SK-N-SH (cell line): ENCODE results near the gene SLC9A8. TPM values are rescaled to one million over a fixed set of nuclear protein-coding genes. Genes with fewer than 3 reads are reported as not detected.

Experiments
- CTCF ChIA-PET: fragments of 300-600, 350-600 bp; formaldehyde crosslinking; extraction: SDS; loops from one replicate; lab custom pipeline; 2021; lab: Yijun Ruan, JAX
- POLR2A ChIA-PET: fragments of 350-600 bp; sonication (Branson Sonifier 250); formaldehyde crosslinking; extraction: SDS; loops from one replicate; lab custom pipeline; 2020; ENCODE audit warnings: antibody characterized with exemption, inconsistent platforms; lab: Yijun Ruan, JAX
- DNase-seq: peaks from one replicate; pipeline ENCODE4 v3.0.0; 2012
- H2AFZ ChIP-seq: fragments of 200-600 bp; sonication (generic); 2 replicates; pipeline ENCODE4 v1.8.1; 2016; ENCODE audit warnings: antibody characterized with exemption, mild to moderate bottlenecking, low read depth
- H3F3A ChIP-seq: fragments of 200-600 bp; sonication (generic); replicated peaks from 2 replicates; pipeline ENCODE3; 2016; ENCODE audit warnings: antibody characterized with exemption, mild to moderate bottlenecking; ENCODE audit not compliant: insufficient read depth
- H3K27ac ChIP-seq, 2 experiments: fragments of 200-500 bp in 1 of 2; fragments of 200-600 bp in 1 of 2; sonication (Bioruptor generic) in 1 of 2; sonication (generic), shearing (Covaris generic) in 1 of 2; 2 replicates each; pipeline versions ENCODE4 v1.5.1 to v1.6.1; 2014 to 2016; ENCODE audit warnings: low read depth in 2 of 2, inconsistent platforms in 1 of 2, low read length in 1 of 2, mild to moderate bottlenecking in 1 of 2, mixed read lengths in 1 of 2
- H3K27me3 ChIP-seq: fragments of 200-600 bp; sonication (generic), shearing (Covaris generic); 2 replicates; pipeline ENCODE4 v1.6.1; 2016; ENCODE audit warnings: mixed run types; ENCODE audit not compliant: insufficient read depth
- H3K36me3 ChIP-seq, 2 experiments: fragments of 200-500 bp in 1 of 2; fragments of 200-600 bp in 1 of 2; sonication (Bioruptor generic) in 1 of 2; sonication (generic) in 1 of 2; replicated peaks in 1 of 2; 2 replicates each; pipeline versions ENCODE3 to v1.5.1; 2014 to 2016; ENCODE audit warnings: low read length in 1 of 2, mild to moderate bottlenecking in 1 of 2; ENCODE audit not compliant: insufficient read depth in 2 of 2, control insufficient read depth in 1 of 2
- H3K4me1 ChIP-seq, 2 experiments: fragments of 200-500 bp in 1 of 2; fragments of 200-600 bp in 1 of 2; sonication (Bioruptor generic) in 1 of 2; sonication (generic), shearing (Covaris generic) in 1 of 2; 2 replicates each; pipeline versions ENCODE4 v1.5.1 to v1.6.1; 2014 to 2016; ENCODE audit warnings: low read depth in 1 of 2, low read length in 1 of 2, mixed run types in 1 of 2; ENCODE audit not compliant: insufficient read depth in 2 of 2, control insufficient read depth in 1 of 2
- H3K4me2 ChIP-seq: fragments of 200-600 bp; sonication (generic), shearing (Covaris generic); 2 replicates; pipeline ENCODE4 v1.6.1; 2017; ENCODE audit warnings: mixed run types
- H3K4me3 ChIP-seq, 2 experiments: fragments of 200-500 bp in 1 of 2; fragments of 200-600 bp in 1 of 2; sonication (Bioruptor generic) in 1 of 2; sonication (generic), shearing (Covaris generic) in 1 of 2; 2 replicates each; pipeline versions ENCODE4 v1.5.1 to v1.8.1; 2014 to 2016; ENCODE audit warnings: low read depth in 2 of 2, inconsistent platforms in 1 of 2, low read length in 1 of 2, mild to moderate bottlenecking in 1 of 2, mixed read lengths in 1 of 2, moderate library complexity in 1 of 2
- H3K79me2 ChIP-seq: fragments of 200-600 bp; sonication (generic); 2 replicates; pipeline ENCODE4 v1.8.1; 2017; ENCODE audit warnings: mild to moderate bottlenecking; ENCODE audit not compliant: insufficient read depth
- H3K9ac ChIP-seq: fragments of 200-600 bp; sonication (generic); 2 replicates; pipeline ENCODE4 v1.6.1; 2017; ENCODE audit warnings: mixed run types
- H3K9me2 ChIP-seq: fragments of 200-600 bp; sonication (generic); 2 replicates; pipeline ENCODE4 v1.6.1; 2017; ENCODE audit warnings: mixed run types
- H3K9me3 ChIP-seq: fragments of 200-600 bp; sonication (generic); 2 replicates; pipeline ENCODE4 v1.6.1; 2017; ENCODE audit warnings: mixed run types, mild to moderate bottlenecking, moderate library complexity
- H4K20me1 ChIP-seq: fragments of 200-600 bp; sonication (generic); 2 replicates; pipeline ENCODE4 v1.6.1; 2017; ENCODE audit warnings: mild to moderate bottlenecking, mixed run types; ENCODE audit not compliant: insufficient read depth
- CTCF ChIP-seq: fragments of 200-600 bp; sonication (generic); IDR thresholded peaks from 2 replicates; pipeline ENCODE4 v1.6.1; 2017; ENCODE audit warnings: antibody characterized with exemption, mild to moderate bottlenecking, moderate library complexity
- EZH2phosphoT487 ChIP-seq: fragments of 200-600 bp; sonication (generic); IDR thresholded peaks from 2 replicates; pipeline ENCODE4 v1.6.1; 2017; ENCODE audit warnings: low read depth, mixed run types, mild to moderate bottlenecking, antibody characterized with exemption, moderate library complexity, borderline replicate concordance
- FOSL2 ChIP-seq: IDR thresholded peaks from 2 replicates; pipeline ENCODE4 v1.4.0; 2012; ENCODE audit warnings: low read depth, mild to moderate bottlenecking, moderate library complexity, borderline replicate concordance
- FOXJ3 ChIP-seq: sonication (generic); formaldehyde crosslinking; IDR thresholded peaks from 2 replicates; pipeline ENCODE4 v1.5.1; 2020; ENCODE audit warnings: mild to moderate bottlenecking, missing genetic modification reagents
- MEF2A ChIP-seq: IDR thresholded peaks from 2 replicates; pipeline ENCODE4 v1.4.0; 2012; ENCODE audit warnings: low read depth, borderline replicate concordance
- RAD21 ChIP-seq: IDR thresholded peaks from 2 replicates; pipeline ENCODE4 v1.6.1; 2012; ENCODE audit warnings: mild to moderate bottlenecking, low read length
- RFX5 ChIP-seq: IDR thresholded peaks from 2 replicates; pipeline ENCODE4 v1.6.1; 2012; ENCODE audit warnings: mild to moderate bottlenecking, improper control_type of control experiment, low read length
- TEAD4 ChIP-seq: IDR thresholded peaks from 2 replicates; pipeline ENCODE4 v1.4.0; 2012; ENCODE audit warnings: mild to moderate bottlenecking, borderline replicate concordance; ENCODE audit not compliant: insufficient read depth
- ZBTB33 ChIP-seq: IDR thresholded peaks from 2 replicates; pipeline ENCODE4 v1.4.0; 2012; ENCODE audit warnings: low read depth, borderline replicate concordance
- WGBS: methylation state at CpG from one replicate; pipeline ENCODE4 v1.1.6; 2017; ENCODE audit warnings: low lambda C conversion rate; 5-methylcytosine and 5-hydroxymethylcytosine counted together
- polyA plus RNA-seq, 3 experiments: library from polyadenylated mRNA; depleted of rRNA; stranded (reverse); fragments of >200 nt; gene quantifications; 2 replicates each; pipeline ENCODE4 v1.2.3, GENCODE V29; 2012
- TF ChIP-seq, protein P1 (sequence below): IDR thresholded peaks from 2 replicates; pipeline ENCODE4; 2012
- TF ChIP-seq, protein P2 (sequence below): IDR thresholded peaks from 2 replicates; pipeline ENCODE4 v1.4.0; 2012; ENCODE audit warnings: low read depth, borderline replicate concordance
- TF ChIP-seq, protein P3 (sequence below): fragments of 150-350 bp; IDR thresholded peaks from 2 replicates; pipeline ENCODE4 v1.6.1; 2016; ENCODE audit warnings: mild to moderate bottlenecking, low read depth, low read length
- TF ChIP-seq, protein P4 (sequence below): IDR thresholded peaks from 2 replicates; pipeline ENCODE4 v1.6.1; 2012; ENCODE audit warnings: mild to moderate bottlenecking, low read depth, low read length, moderate library complexity
- TF ChIP-seq, protein P5 (sequence below): fragments of 150-350 bp; IDR thresholded peaks from 2 replicates; pipeline ENCODE4 v1.6.1; 2017; ENCODE audit warnings: antibody characterized with exemption, low read length, low read depth, borderline replicate concordance

The SLC9A8 gene
- polyA plus RNA-seq, 1 of the 3 experiments (the other 2 are of a cell fraction), result 3.4 TPM

DNA sequence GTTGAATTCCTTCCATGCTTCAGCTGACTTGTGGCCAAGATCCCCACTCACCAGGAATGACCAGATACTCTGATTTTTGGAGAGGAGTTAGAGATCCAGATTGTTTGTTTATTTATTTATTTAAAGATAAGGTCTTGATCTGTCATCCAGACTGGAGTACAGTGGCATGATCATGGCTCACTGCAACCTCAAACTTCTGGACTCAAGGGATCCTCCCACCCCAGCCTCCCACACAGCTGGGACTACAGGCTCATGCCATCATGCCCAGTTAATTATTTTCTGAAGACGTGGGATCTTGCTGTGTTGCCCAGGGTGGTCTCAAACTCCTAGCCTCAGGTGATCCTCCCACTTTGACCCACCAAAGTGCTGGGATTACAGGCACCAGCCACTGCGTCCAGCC is 106.8 kb downstream of the SLC9A8 start:
- Histone ChIP-seq H2AFZ (no peak overlapping the region), H3F3A (peaks cover 9% of the 10 kb centered on the region), H3K4me1 (peaks cover 0 to 7% of the 10 kb centered on the region in 2 experiments; a peak in 1 of 4 replicates), H4K20me1 (peaks cover 4% of the 10 kb centered on the region), H3K4me3 (no peak overlapping the region), H3K27ac (no peak overlapping the region), H3K27me3 (no peaks in the 10 kb centered on the region), H3K36me3 (no peaks in the 10 kb centered on the region), H3K4me2 (no peak overlapping the region), H3K9me2 (no peaks in the 10 kb centered on the region), H3K9ac (no peak overlapping the region), H3K9me3 (no peaks in the 10 kb centered on the region), H3K79me2 (peaks cover 9% of the 10 kb centered on the region)
- ChIA-PET POLR2A (no interaction called here), CTCF (interaction anchor here (0.6 to 1.2 kb wide), 2 partner anchors 152 to 286 kb away, joined by 3 read pairs; no protein-coding TSS in a partner anchor)
- WGBS, result 72% methylated on average over 2 of the region's 2 CpGs
- DNase-seq, result no peak
- no peak for TF ChIP-seq EZH2phosphoT487
- no peak for TF ChIP-seq TEAD4
- TF ChIP-seq, protein P1, sequence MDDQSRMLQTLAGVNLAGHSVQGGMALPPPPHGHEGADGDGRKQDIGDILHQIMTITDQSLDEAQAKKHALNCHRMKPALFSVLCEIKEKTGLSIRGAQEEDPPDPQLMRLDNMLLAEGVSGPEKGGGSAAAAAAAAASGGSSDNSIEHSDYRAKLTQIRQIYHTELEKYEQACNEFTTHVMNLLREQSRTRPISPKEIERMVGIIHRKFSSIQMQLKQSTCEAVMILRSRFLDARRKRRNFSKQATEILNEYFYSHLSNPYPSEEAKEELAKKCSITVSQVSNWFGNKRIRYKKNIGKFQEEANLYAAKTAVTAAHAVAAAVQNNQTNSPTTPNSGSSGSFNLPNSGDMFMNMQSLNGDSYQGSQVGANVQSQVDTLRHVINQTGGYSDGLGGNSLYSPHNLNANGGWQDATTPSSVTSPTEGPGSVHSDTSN, result no peak

DNA sequence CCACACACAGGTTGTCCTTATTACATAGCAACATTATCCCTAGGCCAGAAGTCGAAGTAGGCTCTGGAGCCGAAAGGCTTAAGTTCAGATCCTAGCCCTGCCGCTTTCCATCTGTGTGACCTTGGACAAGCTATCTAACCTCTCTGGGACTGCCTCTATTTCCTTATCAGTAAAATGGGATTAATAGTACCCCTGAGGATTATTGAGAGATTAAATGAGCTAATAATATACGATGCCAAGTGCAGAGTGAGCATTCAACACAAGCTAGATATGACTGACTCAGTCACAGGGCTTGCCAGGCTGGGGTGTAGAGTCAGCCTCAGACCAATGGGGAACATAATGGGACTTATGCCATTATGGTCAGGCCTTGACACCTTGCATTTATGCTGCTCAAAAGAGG is 111.6 kb downstream of the SLC9A8 start:
- Histone ChIP-seq H3K9me2 (no peaks in the 10 kb centered on the region), H4K20me1 (no peaks in the 10 kb centered on the region), H3K27me3 (no peaks in the 10 kb centered on the region), H3K27ac (no peak overlapping the region), H3K79me2 (no peaks in the 10 kb centered on the region), H3K4me2 (no peak overlapping the region), H3K4me1 (no peaks in the 10 kb centered on the region), H3K4me3 (no peak overlapping the region), H3F3A (peaks cover 12% of the 10 kb centered on the region), H3K9ac (no peak overlapping the region), H3K36me3 (no peaks in the 10 kb centered on the region), H2AFZ (no peak overlapping the region), H3K9me3 (no peaks in the 10 kb centered on the region)
- CTCF ChIA-PET, result no interaction called here
- no peak for DNase-seq
- POLR2A ChIA-PET, result no interaction called here
- 88% methylated on average over 4 of the region's 4 CpGs for WGBS
- no peak for TF ChIP-seq MEF2A
- TF ChIP-seq, protein P2, sequence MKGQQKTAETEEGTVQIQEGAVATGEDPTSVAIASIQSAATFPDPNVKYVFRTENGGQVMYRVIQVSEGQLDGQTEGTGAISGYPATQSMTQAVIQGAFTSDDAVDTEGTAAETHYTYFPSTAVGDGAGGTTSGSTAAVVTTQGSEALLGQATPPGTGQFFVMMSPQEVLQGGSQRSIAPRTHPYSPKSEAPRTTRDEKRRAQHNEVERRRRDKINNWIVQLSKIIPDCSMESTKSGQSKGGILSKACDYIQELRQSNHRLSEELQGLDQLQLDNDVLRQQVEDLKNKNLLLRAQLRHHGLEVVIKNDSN, result no peak
- no peak for TF ChIP-seq CTCF
- no peak for TF ChIP-seq TEAD4
- TF ChIP-seq FOXJ3, result no peak
- TF ChIP-seq FOSL2, result no peak
- TF ChIP-seq RAD21, result no peak
- TF ChIP-seq, protein P3, sequence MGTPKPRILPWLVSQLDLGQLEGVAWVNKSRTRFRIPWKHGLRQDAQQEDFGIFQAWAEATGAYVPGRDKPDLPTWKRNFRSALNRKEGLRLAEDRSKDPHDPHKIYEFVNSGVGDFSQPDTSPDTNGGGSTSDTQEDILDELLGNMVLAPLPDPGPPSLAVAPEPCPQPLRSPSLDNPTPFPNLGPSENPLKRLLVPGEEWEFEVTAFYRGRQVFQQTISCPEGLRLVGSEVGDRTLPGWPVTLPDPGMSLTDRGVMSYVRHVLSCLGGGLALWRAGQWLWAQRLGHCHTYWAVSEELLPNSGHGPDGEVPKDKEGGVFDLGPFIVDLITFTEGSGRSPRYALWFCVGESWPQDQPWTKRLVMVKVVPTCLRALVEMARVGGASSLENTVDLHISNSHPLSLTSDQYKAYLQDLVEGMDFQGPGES, result no peak
- no peak for TF ChIP-seq ZBTB33
- no peak for TF ChIP-seq RFX5
- TF ChIP-seq, protein P4, sequence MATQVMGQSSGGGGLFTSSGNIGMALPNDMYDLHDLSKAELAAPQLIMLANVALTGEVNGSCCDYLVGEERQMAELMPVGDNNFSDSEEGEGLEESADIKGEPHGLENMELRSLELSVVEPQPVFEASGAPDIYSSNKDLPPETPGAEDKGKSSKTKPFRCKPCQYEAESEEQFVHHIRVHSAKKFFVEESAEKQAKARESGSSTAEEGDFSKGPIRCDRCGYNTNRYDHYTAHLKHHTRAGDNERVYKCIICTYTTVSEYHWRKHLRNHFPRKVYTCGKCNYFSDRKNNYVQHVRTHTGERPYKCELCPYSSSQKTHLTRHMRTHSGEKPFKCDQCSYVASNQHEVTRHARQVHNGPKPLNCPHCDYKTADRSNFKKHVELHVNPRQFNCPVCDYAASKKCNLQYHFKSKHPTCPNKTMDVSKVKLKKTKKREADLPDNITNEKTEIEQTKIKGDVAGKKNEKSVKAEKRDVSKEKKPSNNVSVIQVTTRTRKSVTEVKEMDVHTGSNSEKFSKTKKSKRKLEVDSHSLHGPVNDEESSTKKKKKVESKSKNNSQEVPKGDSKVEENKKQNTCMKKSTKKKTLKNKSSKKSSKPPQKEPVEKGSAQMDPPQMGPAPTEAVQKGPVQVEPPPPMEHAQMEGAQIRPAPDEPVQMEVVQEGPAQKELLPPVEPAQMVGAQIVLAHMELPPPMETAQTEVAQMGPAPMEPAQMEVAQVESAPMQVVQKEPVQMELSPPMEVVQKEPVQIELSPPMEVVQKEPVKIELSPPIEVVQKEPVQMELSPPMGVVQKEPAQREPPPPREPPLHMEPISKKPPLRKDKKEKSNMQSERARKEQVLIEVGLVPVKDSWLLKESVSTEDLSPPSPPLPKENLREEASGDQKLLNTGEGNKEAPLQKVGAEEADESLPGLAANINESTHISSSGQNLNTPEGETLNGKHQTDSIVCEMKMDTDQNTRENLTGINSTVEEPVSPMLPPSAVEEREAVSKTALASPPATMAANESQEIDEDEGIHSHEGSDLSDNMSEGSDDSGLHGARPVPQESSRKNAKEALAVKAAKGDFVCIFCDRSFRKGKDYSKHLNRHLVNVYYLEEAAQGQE, result no peak
- TF ChIP-seq, protein P5, sequence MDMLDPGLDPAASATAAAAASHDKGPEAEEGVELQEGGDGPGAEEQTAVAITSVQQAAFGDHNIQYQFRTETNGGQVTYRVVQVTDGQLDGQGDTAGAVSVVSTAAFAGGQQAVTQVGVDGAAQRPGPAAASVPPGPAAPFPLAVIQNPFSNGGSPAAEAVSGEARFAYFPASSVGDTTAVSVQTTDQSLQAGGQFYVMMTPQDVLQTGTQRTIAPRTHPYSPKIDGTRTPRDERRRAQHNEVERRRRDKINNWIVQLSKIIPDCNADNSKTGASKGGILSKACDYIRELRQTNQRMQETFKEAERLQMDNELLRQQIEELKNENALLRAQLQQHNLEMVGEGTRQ, result no peak
- TF ChIP-seq EZH2phosphoT487, result no peak
